Measurements from ENCODE around the gene GRAMD1B. TPM values are rescaled to one million over a fixed set of nuclear protein-coding genes. Genes with fewer than 3 reads are reported as not detected.
A peak's percentile ranks its signal among the peaks of the same experiment; 100 is the strongest.
"Not testable (repeated sequence)": the region's sequence is repeated elsewhere in the genome, so short reads cannot be mapped to it uniquely, and the experiment has no call there.

GRAMD1B gene
- total and polyA plus RNA-seq, 4 donors = 0.29 to 2.6 (median 1.3) TPM

DNA sequence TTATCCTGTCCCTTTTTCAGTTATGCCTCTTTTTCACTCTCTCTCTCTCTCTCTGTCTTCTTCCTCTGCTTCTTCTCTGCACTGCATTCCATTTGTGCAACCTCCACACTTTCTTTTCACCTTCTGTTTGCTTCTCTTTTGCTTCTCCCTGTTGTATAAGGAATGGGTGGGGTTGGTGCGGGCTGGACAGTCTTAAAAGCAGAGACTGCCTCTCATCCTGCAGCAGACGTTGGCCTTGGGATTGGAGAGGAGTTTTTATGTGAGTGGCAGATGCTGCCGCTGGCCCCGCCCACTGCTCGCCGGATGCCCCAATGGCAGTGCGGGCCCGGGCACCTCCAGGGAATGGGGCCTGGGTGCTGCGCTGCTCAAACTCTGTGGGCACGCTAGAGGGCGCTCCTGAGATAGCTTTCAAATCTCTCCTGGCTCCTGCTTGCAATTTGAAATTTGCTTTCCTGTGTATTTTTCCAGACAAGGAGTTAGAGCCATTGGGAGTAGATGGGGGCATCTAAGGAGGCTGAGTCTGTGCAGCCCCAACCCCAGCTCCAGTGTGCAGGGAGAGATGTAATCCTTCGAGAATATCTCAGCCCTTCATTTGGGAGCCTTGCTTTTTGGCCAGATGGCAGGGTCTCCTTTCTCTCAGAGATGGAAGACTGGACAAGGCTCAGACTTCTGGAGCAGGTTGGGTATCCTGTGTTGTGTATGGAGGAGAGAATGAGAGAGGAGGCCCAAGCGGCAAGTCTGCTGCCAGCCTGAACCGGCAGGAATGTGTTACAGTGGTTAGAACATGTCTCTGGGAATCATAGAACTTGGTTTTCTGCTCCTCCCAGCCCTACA, 81.2 kb downstream of the GRAMD1B start:
- no peak overlapping the region for H3K9ac ChIP-seq (ENCODE audit: low read depth in 1 of 2, low read length in 2 of 2)
- 20% methylated on average over 14 of the region's 14 CpGs for WGBS
- no peaks in the 10 kb centered on the region for H3K36me3 ChIP-seq (ENCODE audit: control insufficient read depth in 4 of 4, insufficient read depth in 3 of 4, low read depth in 1 of 4, low read length in 3 of 4)
- H3K27ac ChIP-seq (ENCODE audit: low read depth in 1 of 2, low read length in 2 of 2) = no peak overlapping the region
- H3K4me3 ChIP-seq (ENCODE audit: low read depth in 1 of 3, low read length in 3 of 3) = no peak overlapping the region
- H3K4me1 ChIP-seq (ENCODE audit: control insufficient read depth in 4 of 4, insufficient read depth in 4 of 4, low read length in 3 of 4) = no peaks in the 10 kb centered on the region
- no peaks in the 10 kb centered on the region for H3K27me3 ChIP-seq (ENCODE audit: control insufficient read depth in 4 of 4, insufficient read depth in 4 of 4, low read length in 3 of 4)
- TF ChIP-seq HNF4A (conservative IDR thresholded peaks at IDR 0.05) (no peak), FOXA2 (IDR thresholded peaks at IDR 0.05) (no peak), SP1 (IDR thresholded peaks at IDR 0.05) (no peak), RAD21 (IDR thresholded peaks at IDR 0.05) (peak; percentile 79 to 90), EGR1 (IDR thresholded peaks at IDR 0.05; ENCODE audit: low read depth in 2 of 2) (no peak), RXRA (IDR thresholded peaks at IDR 0.05) (no peak), JUND (IDR thresholded peaks at IDR 0.05) (no peak), GABPA (IDR thresholded peaks at IDR 0.05 in 1 of 2, conservative IDR thresholded peaks at IDR 0.05 in 1 of 2) (no peak), TAF1 (conservative IDR thresholded peaks at IDR 0.05) (no peak), YY1 (IDR thresholded peaks at IDR 0.05) (no peak), FOXA1 (IDR thresholded peaks at IDR 0.05) (no peak), HNF4G (IDR thresholded peaks at IDR 0.05) (no peak)
- TF ChIP-seq, protein P1, sequence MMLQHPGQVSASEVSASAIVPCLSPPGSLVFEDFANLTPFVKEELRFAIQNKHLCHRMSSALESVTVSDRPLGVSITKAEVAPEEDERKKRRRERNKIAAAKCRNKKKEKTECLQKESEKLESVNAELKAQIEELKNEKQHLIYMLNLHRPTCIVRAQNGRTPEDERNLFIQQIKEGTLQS (IDR thresholded peaks at IDR 0.05) = no peak
- TF ChIP-seq, protein P2, sequence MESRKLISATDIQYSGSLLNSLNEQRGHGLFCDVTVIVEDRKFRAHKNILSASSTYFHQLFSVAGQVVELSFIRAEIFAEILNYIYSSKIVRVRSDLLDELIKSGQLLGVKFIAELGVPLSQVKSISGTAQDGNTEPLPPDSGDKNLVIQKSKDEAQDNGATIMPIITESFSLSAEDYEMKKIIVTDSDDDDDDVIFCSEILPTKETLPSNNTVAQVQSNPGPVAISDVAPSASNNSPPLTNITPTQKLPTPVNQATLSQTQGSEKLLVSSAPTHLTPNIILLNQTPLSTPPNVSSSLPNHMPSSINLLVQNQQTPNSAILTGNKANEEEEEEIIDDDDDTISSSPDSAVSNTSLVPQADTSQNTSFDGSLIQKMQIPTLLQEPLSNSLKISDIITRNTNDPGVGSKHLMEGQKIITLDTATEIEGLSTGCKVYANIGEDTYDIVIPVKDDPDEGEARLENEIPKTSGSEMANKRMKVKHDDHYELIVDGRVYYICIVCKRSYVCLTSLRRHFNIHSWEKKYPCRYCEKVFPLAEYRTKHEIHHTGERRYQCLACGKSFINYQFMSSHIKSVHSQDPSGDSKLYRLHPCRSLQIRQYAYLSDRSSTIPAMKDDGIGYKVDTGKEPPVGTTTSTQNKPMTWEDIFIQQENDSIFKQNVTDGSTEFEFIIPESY (IDR thresholded peaks at IDR 0.05) = no peak
- TF ChIP-seq, protein P3, sequence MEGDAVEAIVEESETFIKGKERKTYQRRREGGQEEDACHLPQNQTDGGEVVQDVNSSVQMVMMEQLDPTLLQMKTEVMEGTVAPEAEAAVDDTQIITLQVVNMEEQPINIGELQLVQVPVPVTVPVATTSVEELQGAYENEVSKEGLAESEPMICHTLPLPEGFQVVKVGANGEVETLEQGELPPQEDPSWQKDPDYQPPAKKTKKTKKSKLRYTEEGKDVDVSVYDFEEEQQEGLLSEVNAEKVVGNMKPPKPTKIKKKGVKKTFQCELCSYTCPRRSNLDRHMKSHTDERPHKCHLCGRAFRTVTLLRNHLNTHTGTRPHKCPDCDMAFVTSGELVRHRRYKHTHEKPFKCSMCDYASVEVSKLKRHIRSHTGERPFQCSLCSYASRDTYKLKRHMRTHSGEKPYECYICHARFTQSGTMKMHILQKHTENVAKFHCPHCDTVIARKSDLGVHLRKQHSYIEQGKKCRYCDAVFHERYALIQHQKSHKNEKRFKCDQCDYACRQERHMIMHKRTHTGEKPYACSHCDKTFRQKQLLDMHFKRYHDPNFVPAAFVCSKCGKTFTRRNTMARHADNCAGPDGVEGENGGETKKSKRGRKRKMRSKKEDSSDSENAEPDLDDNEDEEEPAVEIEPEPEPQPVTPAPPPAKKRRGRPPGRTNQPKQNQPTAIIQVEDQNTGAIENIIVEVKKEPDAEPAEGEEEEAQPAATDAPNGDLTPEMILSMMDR (IDR thresholded peaks at IDR 0.05; ENCODE audit: low read depth, low read length, missing input control) = peak; percentile 78
- TF ChIP-seq, protein P4, sequence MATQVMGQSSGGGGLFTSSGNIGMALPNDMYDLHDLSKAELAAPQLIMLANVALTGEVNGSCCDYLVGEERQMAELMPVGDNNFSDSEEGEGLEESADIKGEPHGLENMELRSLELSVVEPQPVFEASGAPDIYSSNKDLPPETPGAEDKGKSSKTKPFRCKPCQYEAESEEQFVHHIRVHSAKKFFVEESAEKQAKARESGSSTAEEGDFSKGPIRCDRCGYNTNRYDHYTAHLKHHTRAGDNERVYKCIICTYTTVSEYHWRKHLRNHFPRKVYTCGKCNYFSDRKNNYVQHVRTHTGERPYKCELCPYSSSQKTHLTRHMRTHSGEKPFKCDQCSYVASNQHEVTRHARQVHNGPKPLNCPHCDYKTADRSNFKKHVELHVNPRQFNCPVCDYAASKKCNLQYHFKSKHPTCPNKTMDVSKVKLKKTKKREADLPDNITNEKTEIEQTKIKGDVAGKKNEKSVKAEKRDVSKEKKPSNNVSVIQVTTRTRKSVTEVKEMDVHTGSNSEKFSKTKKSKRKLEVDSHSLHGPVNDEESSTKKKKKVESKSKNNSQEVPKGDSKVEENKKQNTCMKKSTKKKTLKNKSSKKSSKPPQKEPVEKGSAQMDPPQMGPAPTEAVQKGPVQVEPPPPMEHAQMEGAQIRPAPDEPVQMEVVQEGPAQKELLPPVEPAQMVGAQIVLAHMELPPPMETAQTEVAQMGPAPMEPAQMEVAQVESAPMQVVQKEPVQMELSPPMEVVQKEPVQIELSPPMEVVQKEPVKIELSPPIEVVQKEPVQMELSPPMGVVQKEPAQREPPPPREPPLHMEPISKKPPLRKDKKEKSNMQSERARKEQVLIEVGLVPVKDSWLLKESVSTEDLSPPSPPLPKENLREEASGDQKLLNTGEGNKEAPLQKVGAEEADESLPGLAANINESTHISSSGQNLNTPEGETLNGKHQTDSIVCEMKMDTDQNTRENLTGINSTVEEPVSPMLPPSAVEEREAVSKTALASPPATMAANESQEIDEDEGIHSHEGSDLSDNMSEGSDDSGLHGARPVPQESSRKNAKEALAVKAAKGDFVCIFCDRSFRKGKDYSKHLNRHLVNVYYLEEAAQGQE (IDR thresholded peaks at IDR 0.05) = no peak
- no peaks in the 10 kb centered on the region for H3K9me3 ChIP-seq (ENCODE audit: control insufficient read depth in 4 of 4, low read length in 3 of 4)
- DNase-seq (ENCODE audit: low spot score) = peak; percentile 69

DNA sequence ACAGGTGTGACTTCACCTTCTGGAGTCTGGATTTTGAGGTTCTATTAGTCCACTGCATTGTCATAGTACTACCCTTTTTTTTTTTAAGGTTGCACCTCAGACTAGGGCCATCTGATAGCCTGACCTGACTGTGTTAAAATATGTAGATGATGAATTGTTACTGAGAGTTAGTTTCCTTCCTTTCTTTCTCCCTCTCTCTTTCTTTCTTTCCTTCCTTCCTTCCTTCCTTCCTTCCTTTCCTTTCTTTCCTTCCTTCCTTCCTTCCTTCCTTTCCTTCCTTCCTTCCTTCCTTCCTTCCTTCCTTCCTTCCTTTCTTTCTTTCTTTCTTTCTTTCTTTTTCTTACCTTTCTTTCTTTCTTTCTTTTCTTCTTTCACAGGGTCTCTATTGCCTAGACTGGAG, 83.2 kb downstream of the GRAMD1B start:
- H3K27ac ChIP-seq (ENCODE audit: low read depth in 1 of 2, low read length in 2 of 2); H3K9me3 ChIP-seq (ENCODE audit: control insufficient read depth in 4 of 4, low read length in 3 of 4); H3K4me1 ChIP-seq (ENCODE audit: control insufficient read depth in 4 of 4, insufficient read depth in 4 of 4, low read length in 3 of 4); DNase-seq (ENCODE audit: low spot score); H3K9ac ChIP-seq (ENCODE audit: low read depth in 1 of 2, low read length in 2 of 2); H3K27me3 ChIP-seq (ENCODE audit: control insufficient read depth in 4 of 4, insufficient read depth in 4 of 4, low read length in 3 of 4); H3K4me3 ChIP-seq (ENCODE audit: low read depth in 1 of 3, low read length in 3 of 3); H3K36me3 ChIP-seq (ENCODE audit: control insufficient read depth in 4 of 4, insufficient read depth in 3 of 4, low read depth in 1 of 4, low read length in 3 of 4): not testable (repeated sequence)

Measured in liver (tissue), 9 donors.